Esophagus muscularis mucosa (tissue), 3 donors: ENCODE data around the gene CDCA5.

Source experiments
- POLR2AphosphoS5 ChIP-seq, 2 donors: sonication (generic); formaldehyde crosslinking; IDR thresholded peaks; one replicate each; pipeline ENCODE4 v1.6.1; 2017; ENCODE audit warnings: antibody characterized with exemption in 2 of 2
- TF ChIP-seq, protein P1 (sequence below), 3 experiments: fragments of 200-600 bp in 2 of 3; fragments of 450-650 bp in 1 of 3; sonication (generic) in 2 of 3; IDR thresholded peaks; one replicate each; pipeline ENCODE4 v1.5.1; 2017 to 2019; ENCODE audit warnings: antibody characterized with exemption in 3 of 3, mild to moderate bottlenecking in 2 of 3, moderate library complexity in 1 of 3

GRCh38 chr11:65078151-65078550, 5.7 kb downstream of the CDCA5 start:
- TF ChIP-seq, protein P1, sequence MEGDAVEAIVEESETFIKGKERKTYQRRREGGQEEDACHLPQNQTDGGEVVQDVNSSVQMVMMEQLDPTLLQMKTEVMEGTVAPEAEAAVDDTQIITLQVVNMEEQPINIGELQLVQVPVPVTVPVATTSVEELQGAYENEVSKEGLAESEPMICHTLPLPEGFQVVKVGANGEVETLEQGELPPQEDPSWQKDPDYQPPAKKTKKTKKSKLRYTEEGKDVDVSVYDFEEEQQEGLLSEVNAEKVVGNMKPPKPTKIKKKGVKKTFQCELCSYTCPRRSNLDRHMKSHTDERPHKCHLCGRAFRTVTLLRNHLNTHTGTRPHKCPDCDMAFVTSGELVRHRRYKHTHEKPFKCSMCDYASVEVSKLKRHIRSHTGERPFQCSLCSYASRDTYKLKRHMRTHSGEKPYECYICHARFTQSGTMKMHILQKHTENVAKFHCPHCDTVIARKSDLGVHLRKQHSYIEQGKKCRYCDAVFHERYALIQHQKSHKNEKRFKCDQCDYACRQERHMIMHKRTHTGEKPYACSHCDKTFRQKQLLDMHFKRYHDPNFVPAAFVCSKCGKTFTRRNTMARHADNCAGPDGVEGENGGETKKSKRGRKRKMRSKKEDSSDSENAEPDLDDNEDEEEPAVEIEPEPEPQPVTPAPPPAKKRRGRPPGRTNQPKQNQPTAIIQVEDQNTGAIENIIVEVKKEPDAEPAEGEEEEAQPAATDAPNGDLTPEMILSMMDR (IDR thresholded peaks at IDR 0.05), result peak; percentile 29 to 56 (median 39)
- no peak for TF ChIP-seq POLR2AphosphoS5 (IDR thresholded peaks at IDR 0.05)
